HepG2 (cell line): ENCODE results near the gene FMNL2. TPM values are rescaled to one million over a fixed set of nuclear protein-coding genes. Genes with fewer than 3 reads are reported as not detected.

Experiments used
- ATAC-seq: fragments of 200-7000 bp; cut with Tn5 transposase; 3 replicates; pipeline ENCODE4 v1.9.1; 2020; ENCODE audit warnings: mild to moderate bottlenecking, moderate library complexity
- BruUV-seq: library from RNA; stranded (reverse); fragments of 400-500 nt; replicated peaks from 2 replicates; lab custom pipeline; 2021; lab: Mats Ljungman, UMichigan
- CTCF ChIA-PET: fragments of 300-600 bp; formaldehyde crosslinking; extraction: SDS; loops from one replicate; lab custom pipeline; 2021; ENCODE audit warnings: low total read pairs, inconsistent platforms, low intra/inter-chr PET ratio; lab: Yijun Ruan, JAX
- POLR2A ChIA-PET: fragments of 350-600 bp; sonication (Branson Sonifier 250); formaldehyde crosslinking; loops from one replicate; lab custom pipeline; 2020; ENCODE audit warnings: antibody characterized with exemption, inconsistent platforms; lab: Yijun Ruan, JAX
- DNase-seq: peaks from one replicate; pipeline ENCODE4 v3.0.0-alpha.2; 2015; ENCODE audit warnings: low spot score
- FAIRE-seq: peaks from 3 replicates; lab custom pipeline; 2011; peaks lifted over from hg19 to GRCh38; lab: Jason Lieb, UNC
- H2AFZ ChIP-seq: one replicate; pipeline ENCODE4 v1.6.1; 2011; ENCODE audit warnings: low read length, inconsistent platforms
- H3K27ac ChIP-seq: fragments of 300-600 bp; 3 replicates; pipeline ENCODE4 v1.8.0; 2011; ENCODE audit warnings: mixed run types, mild to moderate bottlenecking, mixed read lengths, low read length, inconsistent platforms; ENCODE audit not compliant: insufficient read depth; ENCODE audit errors: extremely low read length
- H3K27me3 ChIP-seq, 2 experiments: fragments of 200-600 bp in 1 of 2; 2 replicates in 1 of 2; 3 replicates in 1 of 2; pipeline versions ENCODE4 v1.6.0 to v1.8.0; 2011; ENCODE audit warnings: low read length in 2 of 2, mild to moderate bottlenecking in 2 of 2, moderate library complexity in 2 of 2, inconsistent platforms in 1 of 2; ENCODE audit not compliant: insufficient read depth in 2 of 2, control insufficient read depth in 1 of 2
- H3K36me3 ChIP-seq, 2 experiments: fragments of 200-600 bp in 1 of 2; replicated peaks in 1 of 2; 2 replicates in 1 of 2; 3 replicates in 1 of 2; pipeline versions ENCODE4 v1.5.1 to v1.8.0; 2011; ENCODE audit warnings: low read length in 2 of 2, inconsistent platforms in 1 of 2; ENCODE audit not compliant: insufficient read depth in 2 of 2, control insufficient read depth in 1 of 2
- H3K4me1 ChIP-seq: 2 replicates; pipeline ENCODE4 v1.5.1; 2012; ENCODE audit warnings: low read length, inconsistent platforms; ENCODE audit not compliant: insufficient read depth
- H3K4me2 ChIP-seq: 2 replicates; pipeline ENCODE4 v1.6.0; 2011; ENCODE audit warnings: low read depth, low read length, inconsistent platforms
- H3K4me3 ChIP-seq, 3 experiments: fragments of 200-600 bp in 1 of 3; sonication (generic), shearing (Covaris generic) in 1 of 3; replicated peaks in 1 of 3; 2 replicates each; pipeline ENCODE4 v1.5.1; 2011 to 2016; ENCODE audit warnings: low read length in 3 of 3, inconsistent platforms in 2 of 3, low read depth in 2 of 3, mild to moderate bottlenecking in 2 of 3, control low read depth in 1 of 3, mixed read lengths in 1 of 3; ENCODE audit not compliant: insufficient read depth in 1 of 3
- H3K79me2 ChIP-seq: one replicate; pipeline ENCODE4 v1.6.1; 2011; ENCODE audit warnings: low read length, inconsistent platforms; ENCODE audit not compliant: insufficient read depth
- H3K9ac ChIP-seq: 2 replicates; pipeline ENCODE4 v1.6.0; 2011; ENCODE audit warnings: mild to moderate bottlenecking, low read depth, low read length, inconsistent platforms; ENCODE audit not compliant: insufficient read depth
- H3K9me3 ChIP-seq: 2 replicates; pipeline ENCODE4 v1.5.1; 2012; ENCODE audit warnings: mild to moderate bottlenecking, low read length
- H4K20me1 ChIP-seq: 2 replicates; pipeline ENCODE4 v1.6.0; 2011; ENCODE audit warnings: inconsistent platforms, mild to moderate bottlenecking, low read length, moderate library complexity; ENCODE audit not compliant: insufficient read depth
- AHR ChIP-seq: IDR thresholded peaks from 2 replicates; pipeline ENCODE4 v1.6.1; 2018; ENCODE audit warnings: missing genetic modification reagents, missing compliant biosample characterization
- ETV5 ChIP-seq: IDR thresholded peaks from 2 replicates; pipeline ENCODE4 v1.6.1; 2018; ENCODE audit warnings: missing biosample characterization, missing genetic modification reagents, inconsistent platforms, borderline replicate concordance
- GZF1 ChIP-seq: sonication (generic); formaldehyde crosslinking; IDR thresholded peaks from 2 replicates; pipeline ENCODE4 v1.5.1; 2020; ENCODE audit warnings: mild to moderate bottlenecking, missing genetic modification reagents
- HDAC6 ChIP-seq: fragments of 200-600 bp; sonication (generic); IDR thresholded peaks from 2 replicates; pipeline ENCODE4 v1.7.0; 2017; ENCODE audit warnings: mild to moderate bottlenecking, antibody characterized with exemption, low read length, low read depth
- HMG20A ChIP-seq: IDR thresholded peaks from 2 replicates; pipeline ENCODE4 v1.6.1; 2016; ENCODE audit warnings: borderline replicate concordance
- TOE1 ChIP-seq: sonication (generic); formaldehyde crosslinking; IDR thresholded peaks from 2 replicates; pipeline ENCODE4 v1.4.0; 2020; ENCODE audit warnings: mild to moderate bottlenecking, missing genetic modification reagents
- ZBTB38 ChIP-seq: sonication (generic); formaldehyde crosslinking; IDR thresholded peaks from 2 replicates; pipeline ENCODE4 v1.5.1; 2020; ENCODE audit warnings: mild to moderate bottlenecking, missing genetic modification reagents
- ZBTB39 ChIP-seq: sonication (generic); formaldehyde crosslinking; IDR thresholded peaks from 2 replicates; pipeline ENCODE4 v1.5.0; 2020; ENCODE audit warnings: missing genetic modification reagents
- ZKSCAN8 ChIP-seq: IDR thresholded peaks from 2 replicates; pipeline ENCODE4 v1.6.1; 2016; ENCODE audit warnings: borderline replicate concordance, missing genetic modification reagents, missing compliant biosample characterization
- ZNF496 ChIP-seq: sonication (generic); formaldehyde crosslinking; IDR thresholded peaks from 2 replicates; pipeline ENCODE4 v1.8.1; 2023; ENCODE audit warnings: mild to moderate bottlenecking, moderate library complexity, missing genetic modification reagents; ENCODE audit not compliant: insufficient replicate concordance
- ZNF558 ChIP-seq: sonication (generic); formaldehyde crosslinking; IDR thresholded peaks from 2 replicates; pipeline ENCODE4 v1.9.0; 2022; ENCODE audit warnings: mild to moderate bottlenecking, missing genetic modification reagents, borderline replicate concordance
- ZNF589 ChIP-seq: sonication (generic); formaldehyde crosslinking; conservative IDR thresholded peaks from 2 replicates; pipeline ENCODE4 v1.8.0; 2022; ENCODE audit warnings: mild to moderate bottlenecking, moderate library complexity, missing genetic modification reagents
- ZNF839 ChIP-seq: sonication (generic); formaldehyde crosslinking; IDR thresholded peaks from 2 replicates; pipeline ENCODE4 v1.4.0; 2020; ENCODE audit warnings: missing genetic modification reagents, mild to moderate bottlenecking, borderline replicate concordance
- ZSCAN21 ChIP-seq: sonication (generic); formaldehyde crosslinking; IDR thresholded peaks from 2 replicates; pipeline ENCODE4 v1.8.0; 2022; ENCODE audit warnings: mild to moderate bottlenecking, missing genetic modification reagents, moderate library complexity, borderline replicate concordance
- in situ Hi-C: cut with HindIII; loops from 2 replicates; pipeline ENCODE4 v1.10.0; 2017; ENCODE audit warnings: low pct_unique_long_range_greater_than_20kb; ENCODE audit not compliant: extremely low pct_ligation_motif_present
- intact Hi-C: fragments of 100-400 bp; cut with micrococcal nuclease; formaldehyde crosslinking; loops from one replicate; pipeline ENCODE4 v1.10.0; 2022; ENCODE audit not compliant: unreplicated experiment
- polyA plus RNA-seq, 8 experiments: library from polyadenylated mRNA; depleted of rRNA in 3 of 8; stranded (reverse) in 7 of 8; unstranded in 1 of 8; fragments of >200 nt; fragmentation: Illumina TruSeq in 4 of 8; extraction: Trizol in 4 of 8; gene quantifications; 2 replicates each; pipeline versions ENCODE4 v1.2.1 to v1.2.3, GENCODE V29; 2011 to 2016; ENCODE audit warnings: low read depth in 4 of 8, missing spikeins in 1 of 8, mixed read lengths in 1 of 8; ENCODE audit not compliant: insufficient read depth in 1 of 8
- total RNA-seq, 5 experiments: library from RNA; depleted of rRNA; stranded (reverse); fragments of >200 nt; fragmentation: Illumina TruSeq; extraction: Trizol; gene quantifications; 2 replicates each; pipeline ENCODE4 v1.2.3, GENCODE V29; 2016; ENCODE audit warnings: low read depth in 1 of 5
- TF ChIP-seq, protein P1 (sequence below): conservative IDR thresholded peaks from 2 replicates; pipeline ENCODE4 v1.6.1; 2018; ENCODE audit warnings: missing genetic modification reagents
- TF ChIP-seq, protein P2 (sequence below): sonication (generic); formaldehyde crosslinking; IDR thresholded peaks from 2 replicates; pipeline ENCODE4 v1.4.0; 2020; ENCODE audit warnings: missing genetic modification reagents, borderline replicate concordance

Gene FMNL2
- total and polyA plus RNA-seq, 2 of the 13 experiments (the other 11 are each of a cell fraction or from before 2014, with no cell fraction given) = 66.5 to 67.7 TPM

DNA sequence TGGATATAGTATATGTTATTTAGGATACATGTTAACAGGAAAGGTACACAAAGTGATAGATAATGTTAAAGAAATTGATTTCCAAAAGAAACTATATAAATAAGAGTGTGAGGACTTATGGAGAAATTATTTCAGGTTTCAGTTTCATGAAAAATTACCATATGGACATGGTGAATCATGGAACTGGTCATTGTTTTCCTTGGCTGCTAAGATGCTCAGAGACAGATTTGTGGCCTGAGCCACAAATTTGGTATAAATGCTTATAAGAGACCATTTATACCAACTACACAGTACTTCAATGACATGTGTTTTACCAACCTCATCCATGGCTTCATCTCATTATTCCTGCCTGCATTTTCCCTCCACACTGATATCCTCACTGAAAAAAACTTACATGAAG lies 188.1 kb downstream of the FMNL2 start:
- Histone ChIP-seq H2AFZ (no peak overlapping the region), H4K20me1 (no peaks in the 10 kb centered on the region; the same call in 1 of the 2 replicates), H3K9ac (no peak overlapping the region), H3K4me3 (no peak overlapping the region)
- intact Hi-C loops = no loop called here
- DNase-seq = no peak
- POLR2A ChIA-PET = no interaction called here
- TF ChIP-seq ETV5 (CRISPR knock-in tag) (no peak), ZNF496 (CRISPR knock-in tag) (no peak), ZSCAN21 (CRISPR knock-in tag) (no peak), ZNF589 (CRISPR knock-in tag) (no peak), GZF1 (CRISPR knock-in tag) (no peak), ZKSCAN8 (CRISPR knock-in tag) (no peak), AHR (CRISPR knock-in tag) (no peak), ZNF558 (CRISPR knock-in tag) (no peak), ZBTB38 (CRISPR knock-in tag) (no peak), TOE1 (CRISPR knock-in tag) (no peak), HMG20A (CRISPR knock-in tag) (no peak), ZNF839 (CRISPR knock-in tag) (no peak), ZBTB39 (CRISPR knock-in tag) (no peak), HDAC6 (no peak)
- TF ChIP-seq, protein P1, sequence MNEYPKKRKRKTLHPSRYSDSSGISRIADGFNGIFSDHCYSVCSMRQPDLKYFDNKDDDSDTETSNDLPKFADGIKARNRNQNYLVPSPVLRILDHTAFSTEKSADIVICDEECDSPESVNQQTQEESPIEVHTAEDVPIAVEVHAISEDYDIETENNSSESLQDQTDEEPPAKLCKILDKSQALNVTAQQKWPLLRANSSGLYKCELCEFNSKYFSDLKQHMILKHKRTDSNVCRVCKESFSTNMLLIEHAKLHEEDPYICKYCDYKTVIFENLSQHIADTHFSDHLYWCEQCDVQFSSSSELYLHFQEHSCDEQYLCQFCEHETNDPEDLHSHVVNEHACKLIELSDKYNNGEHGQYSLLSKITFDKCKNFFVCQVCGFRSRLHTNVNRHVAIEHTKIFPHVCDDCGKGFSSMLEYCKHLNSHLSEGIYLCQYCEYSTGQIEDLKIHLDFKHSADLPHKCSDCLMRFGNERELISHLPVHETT (CRISPR knock-in tag) = no peak
- TF ChIP-seq, protein P2, sequence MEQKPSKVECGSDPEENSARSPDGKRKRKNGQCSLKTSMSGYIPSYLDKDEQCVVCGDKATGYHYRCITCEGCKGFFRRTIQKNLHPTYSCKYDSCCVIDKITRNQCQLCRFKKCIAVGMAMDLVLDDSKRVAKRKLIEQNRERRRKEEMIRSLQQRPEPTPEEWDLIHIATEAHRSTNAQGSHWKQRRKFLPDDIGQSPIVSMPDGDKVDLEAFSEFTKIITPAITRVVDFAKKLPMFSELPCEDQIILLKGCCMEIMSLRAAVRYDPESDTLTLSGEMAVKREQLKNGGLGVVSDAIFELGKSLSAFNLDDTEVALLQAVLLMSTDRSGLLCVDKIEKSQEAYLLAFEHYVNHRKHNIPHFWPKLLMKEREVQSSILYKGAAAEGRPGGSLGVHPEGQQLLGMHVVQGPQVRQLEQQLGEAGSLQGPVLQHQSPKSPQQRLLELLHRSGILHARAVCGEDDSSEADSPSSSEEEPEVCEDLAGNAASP (CRISPR knock-in tag) = no peak
- TF ChIP-seq, all 625 proteins: peak for 0
- no peaks in the 10 kb centered on the region for H3K9me3 ChIP-seq
- peaks cover 1 to 6% of the 10 kb centered on the region in 2 experiments; a peak in 2 of 5 replicates for H3K36me3 ChIP-seq
- H3K27me3 ChIP-seq = no peaks in the 10 kb centered on the region
- no TSS peak for BruUV-seq
- in situ Hi-C loops = no loop called here
- H3K4me1 ChIP-seq = peaks cover 19% of the 10 kb centered on the region
- peaks cover 40% of the 10 kb centered on the region for H3K79me2 ChIP-seq
- H3K4me2 ChIP-seq = no peak overlapping the region
- no peak overlapping the region for H3K27ac ChIP-seq
- CTCF ChIA-PET = no interaction called here
- FAIRE-seq (no peak), ATAC-seq (no peak)
